HG02798 (cell line): ENCODE results near the gene MELTF.
A peak's percentile ranks its signal among the peaks of the same experiment; 100 is the strongest.

Experiments used
- ATAC-seq: cut with Tn5 transposase; IDR thresholded peaks from one replicate; pipeline ENCODE4 v1.9.1; 2021; ENCODE audit warnings: mild to moderate bottlenecking; ENCODE audit not compliant: unreplicated experiment, poor library complexity

The MELTF gene

DNA sequence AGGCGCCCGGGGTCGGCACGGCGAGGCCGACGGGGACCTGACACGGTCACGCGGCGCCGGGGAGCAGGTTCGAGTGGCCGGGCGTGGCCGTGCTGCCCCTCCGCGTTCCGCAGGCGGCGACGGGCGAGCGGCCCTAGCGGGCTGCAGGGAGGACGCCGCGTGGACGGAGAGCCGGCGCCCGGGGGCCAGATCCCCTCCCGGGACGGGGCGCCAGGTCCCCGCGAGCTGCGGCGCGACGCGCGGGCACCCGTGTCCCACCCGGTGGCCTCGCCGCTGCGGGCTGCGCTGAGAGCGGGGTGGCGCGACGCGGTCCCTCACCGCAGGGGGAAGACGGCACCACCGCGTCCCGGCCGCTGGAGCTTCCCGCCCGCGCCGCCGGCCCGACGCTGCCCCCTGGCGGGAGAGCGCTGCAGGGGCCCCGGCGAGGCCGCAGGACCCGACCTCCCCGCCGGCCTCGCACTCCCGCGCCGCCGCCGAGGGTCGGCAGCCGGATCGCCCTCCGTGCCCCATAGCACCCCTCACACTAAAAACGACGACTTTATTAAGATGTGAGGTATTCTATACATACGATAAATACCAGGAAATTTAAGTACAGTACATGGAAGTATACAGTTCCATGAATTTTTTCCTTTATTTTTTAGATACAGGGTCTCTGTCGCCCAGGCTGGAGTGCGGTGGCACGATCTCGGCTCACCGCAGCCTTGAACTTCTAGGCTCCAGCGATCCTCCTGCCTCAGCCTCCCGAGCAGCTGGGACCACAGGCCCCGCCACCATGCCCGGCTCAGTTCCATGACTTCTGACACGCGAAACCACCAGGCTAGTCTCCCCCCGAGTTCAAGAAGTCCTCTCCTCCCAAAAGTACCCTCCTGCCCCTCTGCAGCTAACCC is 59.7 kb downstream of the MELTF start:
- ATAC-seq, result peak; percentile 64

- ATAC-seq, result peak; percentile 33
Observed at GRCh38 chr3:196969134-196969659, 60.4 kb downstream of the MELTF start.

DNA sequence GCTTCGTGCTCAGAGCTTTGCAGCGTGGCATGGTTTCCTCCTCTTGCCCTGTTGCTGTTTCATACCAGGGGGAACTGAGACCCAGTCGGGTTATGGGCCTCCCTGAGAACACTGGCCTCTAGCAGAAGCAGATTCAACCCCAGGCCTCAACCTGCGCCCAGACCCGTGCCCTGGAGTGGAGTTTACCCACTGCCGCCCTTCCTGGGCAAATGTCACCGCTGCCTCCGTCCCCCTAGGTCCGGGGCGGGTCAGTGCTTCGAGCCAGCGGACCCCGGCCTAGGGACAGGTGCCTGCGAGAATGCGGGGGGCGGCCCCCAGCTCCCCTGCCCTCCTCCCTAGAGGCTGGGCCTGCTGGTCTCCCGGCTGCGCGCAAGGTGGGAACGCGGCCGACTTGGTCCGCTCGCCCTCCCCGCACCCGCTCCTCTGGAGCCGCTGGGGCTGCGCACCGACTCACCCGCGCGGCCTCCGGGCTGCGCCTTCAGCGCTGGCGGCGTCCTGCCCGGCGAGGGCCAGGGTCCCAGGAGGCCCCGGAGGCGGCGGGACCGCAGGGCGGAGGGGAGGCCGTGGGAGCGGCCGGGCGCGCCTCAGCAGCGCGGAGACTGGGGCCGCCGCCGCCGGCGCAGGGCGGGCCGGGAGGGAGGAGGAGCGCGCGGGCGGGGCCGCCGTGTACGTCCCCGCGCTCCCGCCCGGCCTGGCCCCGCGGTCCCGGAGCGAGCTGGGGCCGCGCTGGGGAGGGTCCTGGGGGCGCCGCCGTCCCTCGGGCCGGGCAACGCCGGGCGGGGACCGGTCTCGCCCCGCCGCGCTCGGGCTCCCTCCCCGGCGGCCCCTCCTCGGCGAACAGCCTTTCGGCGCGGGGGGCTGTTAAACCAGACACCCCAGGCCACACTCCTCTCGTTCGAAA is 61.1 kb downstream of the MELTF start, which contains the start of gene PIGZ:
PIGZ (minus strand) TSS at position 601 of the 901 bp plus-strand sequence. CDS start 16,802 bp downstream, outside the sequence.
- peak; percentile 75 for ATAC-seq

- ATAC-seq, result no peak
Observed at GRCh38 chr3:196967412-196968232, 62.0 kb downstream of the MELTF start.

GRCh38 chr3:196966526-196967401 is 62.9 kb downstream of the MELTF start:
- no peak for ATAC-seq

GRCh38 chr3:196965804-196966173 is 63.8 kb downstream of the MELTF start:
- ATAC-seq, result no peak

GRCh38 chr3:196965112-196965803 is 64.4 kb downstream of the MELTF start:
- ATAC-seq, result no peak

GRCh38 chr3:196963631-196963953 is 66.0 kb downstream of the MELTF start:
- ATAC-seq, result no peak

GRCh38 chr3:196962930-196963630 is 66.5 kb downstream of the MELTF start:
- no peak for ATAC-seq

DNA sequence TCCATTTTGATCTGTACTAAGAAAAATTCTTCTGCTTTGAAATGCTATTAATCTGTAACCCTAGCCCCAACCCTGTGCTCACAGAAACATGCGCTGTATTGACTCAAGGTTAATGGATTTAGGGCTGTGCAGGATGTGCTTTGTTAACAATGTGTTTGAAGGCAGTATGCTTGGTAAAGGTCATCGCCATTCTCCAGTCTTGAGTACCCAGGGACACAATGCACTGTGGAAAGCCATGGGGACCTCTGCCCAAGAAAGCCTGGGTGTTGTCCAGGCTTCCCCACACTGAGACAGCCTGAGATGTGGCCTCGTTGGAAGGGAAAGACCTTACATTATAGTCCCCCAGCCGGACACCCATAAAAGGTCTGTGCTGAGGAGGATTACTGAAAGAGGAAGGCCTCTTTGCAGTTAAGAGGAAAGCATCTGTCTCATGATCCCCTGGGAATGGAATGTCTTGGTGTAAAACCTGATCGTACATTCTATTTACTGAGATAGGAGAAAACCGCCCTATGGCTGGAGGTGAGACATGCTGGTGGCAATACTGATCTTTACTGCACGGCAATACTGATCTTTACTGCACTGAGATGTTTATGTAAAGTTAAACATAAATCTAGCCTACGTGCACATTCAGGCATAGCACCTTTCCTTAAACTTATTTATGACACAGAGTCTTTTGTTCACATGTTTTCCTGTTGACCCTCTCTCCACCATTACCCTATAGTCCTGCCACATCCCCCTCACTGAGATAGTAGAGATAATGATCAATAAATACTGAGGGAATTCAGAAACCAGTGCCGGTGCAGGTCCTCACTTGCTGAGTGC is 67.3 kb downstream of the MELTF start:
- no peak for ATAC-seq

GRCh38 chr3:196954832-196955231 is 74.8 kb downstream of the MELTF start:
- ATAC-seq, result no peak
